A673 (cell line): ENCODE data around the gene EHMT1. TPM values are rescaled to one million over a fixed set of nuclear protein-coding genes. Genes with fewer than 3 reads are reported as not detected.

Source experiments
- BruUV-seq: library from RNA; stranded (reverse); fragments of 400-500 nt; replicated peaks from 2 replicates; lab custom pipeline; 2021; lab: Mats Ljungman, UMichigan
- CTCF ChIA-PET: fragments of 300-600 bp; sonication (Branson Sonifier 250); formaldehyde crosslinking; loops from one replicate; lab custom pipeline; 2022; ENCODE audit warnings: antibody characterized with exemption; lab: Charles Lee
- POLR2A ChIA-PET: fragments of 300-600 bp; sonication (Branson Sonifier 250); formaldehyde crosslinking; loops from one replicate; lab custom pipeline; 2022; ENCODE audit warnings: antibody characterized with exemption; ENCODE audit not compliant: low non-redundant PET; lab: Charles Lee
- DNase-seq: peaks from one replicate; pipeline ENCODE4 v3.0.0-alpha.2; 2015; ENCODE audit warnings: low spot score
- H3K27ac ChIP-seq: fragments of 200-600 bp; sonication (generic); 2 replicates; pipeline ENCODE4 v1.5.1; 2016; ENCODE audit warnings: mixed run types, low read depth, mild to moderate bottlenecking, mixed read lengths, antibody characterized with exemption, low read length; ENCODE audit not compliant: poor library complexity, severe bottlenecking
- H3K27me3 ChIP-seq: fragments of 200-600 bp; sonication (generic); replicated peaks from 2 replicates; pipeline ENCODE4 v1.6.1; 2017; ENCODE audit warnings: mixed run types, low read depth, mild to moderate bottlenecking, mixed read lengths, antibody characterized with exemption, low read length; ENCODE audit not compliant: insufficient read depth, poor library complexity
- H3K36me3 ChIP-seq: fragments of 200-600 bp; sonication (generic); 2 replicates; pipeline ENCODE4 v1.6.1; 2016; ENCODE audit warnings: mixed run types, mild to moderate bottlenecking, mixed read lengths, antibody characterized with exemption, low read length; ENCODE audit not compliant: insufficient read depth, poor library complexity, severe bottlenecking
- H3K4me1 ChIP-seq: fragments of 200-600 bp; sonication (generic); 2 replicates; pipeline ENCODE4 v1.6.1; 2017; ENCODE audit warnings: mixed run types, mild to moderate bottlenecking, mixed read lengths, antibody characterized with exemption, low read length; ENCODE audit not compliant: insufficient read depth, poor library complexity, severe bottlenecking
- H3K4me3 ChIP-seq: fragments of 200-600 bp; sonication (generic); 2 replicates; pipeline ENCODE4 v1.5.1; 2016; ENCODE audit warnings: low read depth, mixed run types, mild to moderate bottlenecking, mixed read lengths, low read length; ENCODE audit not compliant: poor library complexity, severe bottlenecking
- H3K9me3 ChIP-seq: fragments of 200-600 bp; sonication (generic); 2 replicates; pipeline ENCODE4 v1.6.1; 2016; ENCODE audit warnings: mixed run types, low read depth, mild to moderate bottlenecking, mixed read lengths, antibody characterized with exemption, low read length; ENCODE audit not compliant: poor library complexity, severe bottlenecking
- EZH2 ChIP-seq: fragments of 200-600 bp; sonication (generic); IDR thresholded peaks from 2 replicates; pipeline ENCODE4 v1.6.1; 2017; ENCODE audit warnings: borderline replicate concordance, low read depth, mild to moderate bottlenecking, mixed read lengths, antibody characterized with exemption, low read length; ENCODE audit not compliant: poor library complexity, severe bottlenecking
- intact Hi-C: fragments of 100-400 bp; cut with micrococcal nuclease; formaldehyde crosslinking; loops from one replicate; pipeline ENCODE4 v1.10.0; 2022; ENCODE audit not compliant: unreplicated experiment
- total RNA-seq: library from RNA; stranded (reverse); gene quantifications from 2 replicates; pipeline ENCODE4 v1.2.3, GENCODE V29; 2021
- TF ChIP-seq, protein P1 (sequence below): fragments of 300-800, 200-600 bp; sonication (generic); conservative IDR thresholded peaks from 2 replicates; pipeline ENCODE4 v1.5.1; 2017; ENCODE audit warnings: low read depth, mild to moderate bottlenecking, antibody characterized with exemption, low read length, moderate library complexity, mixed read lengths

Gene EHMT1
- total RNA-seq, 1 experiment from 2014 or later = 115 TPM

GRCh38 chr9:137771580-137771979, 152.8 kb downstream of the EHMT1 start:
- TF ChIP-seq, protein P1, sequence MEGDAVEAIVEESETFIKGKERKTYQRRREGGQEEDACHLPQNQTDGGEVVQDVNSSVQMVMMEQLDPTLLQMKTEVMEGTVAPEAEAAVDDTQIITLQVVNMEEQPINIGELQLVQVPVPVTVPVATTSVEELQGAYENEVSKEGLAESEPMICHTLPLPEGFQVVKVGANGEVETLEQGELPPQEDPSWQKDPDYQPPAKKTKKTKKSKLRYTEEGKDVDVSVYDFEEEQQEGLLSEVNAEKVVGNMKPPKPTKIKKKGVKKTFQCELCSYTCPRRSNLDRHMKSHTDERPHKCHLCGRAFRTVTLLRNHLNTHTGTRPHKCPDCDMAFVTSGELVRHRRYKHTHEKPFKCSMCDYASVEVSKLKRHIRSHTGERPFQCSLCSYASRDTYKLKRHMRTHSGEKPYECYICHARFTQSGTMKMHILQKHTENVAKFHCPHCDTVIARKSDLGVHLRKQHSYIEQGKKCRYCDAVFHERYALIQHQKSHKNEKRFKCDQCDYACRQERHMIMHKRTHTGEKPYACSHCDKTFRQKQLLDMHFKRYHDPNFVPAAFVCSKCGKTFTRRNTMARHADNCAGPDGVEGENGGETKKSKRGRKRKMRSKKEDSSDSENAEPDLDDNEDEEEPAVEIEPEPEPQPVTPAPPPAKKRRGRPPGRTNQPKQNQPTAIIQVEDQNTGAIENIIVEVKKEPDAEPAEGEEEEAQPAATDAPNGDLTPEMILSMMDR = no peak
- TF ChIP-seq EZH2 = no peak
- H3K9me3 ChIP-seq = no peaks in the 10 kb centered on the region
- DNase-seq = no peak
- no peaks in the 10 kb centered on the region for H3K27me3 ChIP-seq
- intact Hi-C loops = no loop called here
- H3K27ac ChIP-seq = no peak overlapping the region
- H3K4me1 ChIP-seq = no peaks in the 10 kb centered on the region
- ChIA-PET CTCF (interaction anchor here (0.5 kb wide), 1 partner anchor 136 kb away, joined by 3 read pairs; no protein-coding TSS in a partner anchor), POLR2A (no interaction called here)
- H3K36me3 ChIP-seq = peaks cover 25% of the 10 kb centered on the region
- BruUV-seq = no TSS peak
- H3K4me3 ChIP-seq = no peak overlapping the region

GRCh38 chr9:137772281-137772873, 153.6 kb downstream of the EHMT1 start:
- Histone ChIP-seq H3K9me3 (no peaks in the 10 kb centered on the region), H3K4me3 (no peak overlapping the region), H3K36me3 (peaks cover 27% of the 10 kb centered on the region), H3K27ac (no peak overlapping the region), H3K4me1 (no peaks in the 10 kb centered on the region), H3K27me3 (no peaks in the 10 kb centered on the region)
- no peak for DNase-seq
- intact Hi-C loops = no loop called here
- TF ChIP-seq, protein P1 = peak; percentile 25; the same call in 1 of the 2 replicates
- no peak for TF ChIP-seq EZH2
- ChIA-PET CTCF (no interaction called here), POLR2A (no interaction called here)
- no TSS peak for BruUV-seq

DNA sequence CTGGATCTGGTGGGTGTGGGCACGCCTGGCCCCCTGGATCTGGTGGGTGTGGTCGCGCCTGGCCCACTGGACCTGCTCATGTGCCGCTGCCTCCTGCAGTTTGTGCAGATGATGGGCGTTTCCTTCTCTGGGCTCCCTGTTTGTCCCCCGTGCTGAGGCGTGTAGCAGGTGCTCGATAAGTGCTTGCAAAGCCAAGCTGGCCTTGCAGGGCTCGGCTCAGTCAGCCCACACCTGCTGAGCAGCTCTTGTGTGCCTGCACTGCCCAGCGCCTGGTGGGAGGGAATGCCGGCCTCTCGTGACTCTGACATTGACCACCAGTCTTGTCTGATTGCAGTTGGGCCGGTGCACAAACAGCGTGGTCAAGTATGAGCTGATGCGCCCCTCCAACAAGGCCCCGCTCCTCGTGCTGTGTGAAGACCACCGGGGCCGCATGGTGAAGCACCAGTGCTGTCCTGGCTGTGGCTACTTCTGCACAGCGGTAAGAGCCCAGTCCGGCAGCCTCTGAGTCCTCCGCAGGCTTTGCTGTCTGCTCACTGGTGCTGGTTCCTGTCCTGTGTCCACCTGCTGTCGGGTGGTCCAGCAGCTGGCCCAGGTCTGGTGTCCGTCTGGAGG, 156.1 kb downstream of the EHMT1 start:
- no TSS peak for BruUV-seq
- Histone ChIP-seq H3K36me3 (peaks cover 30% of the 10 kb centered on the region), H3K4me3 (no peak overlapping the region), H3K9me3 (no peaks in the 10 kb centered on the region), H3K27ac (no peak overlapping the region), H3K4me1 (no peaks in the 10 kb centered on the region), H3K27me3 (no peaks in the 10 kb centered on the region)
- TF ChIP-seq, protein P1 = no peak
- TF ChIP-seq EZH2 = no peak
- POLR2A ChIA-PET = no interaction called here
- DNase-seq = no peak
- CTCF ChIA-PET = no interaction called here
- intact Hi-C loops = no loop called here
